Stimulated activated CD4-positive, alpha-beta T cell treated with anti-CD3 and anti-CD28 coated beads, TNF-alpha, amount 100 ng/mL, for 24 hours (primary cell): ENCODE measurements around the gene SYNJ2.

ENCODE experiments used
- DNase-seq, 3 experiments: peaks; one replicate each; pipeline ENCODE4 v3.0.0-alpha.2; 2020; ENCODE audit warnings: low read depth in 3 of 3

Gene SYNJ2

DNA sequence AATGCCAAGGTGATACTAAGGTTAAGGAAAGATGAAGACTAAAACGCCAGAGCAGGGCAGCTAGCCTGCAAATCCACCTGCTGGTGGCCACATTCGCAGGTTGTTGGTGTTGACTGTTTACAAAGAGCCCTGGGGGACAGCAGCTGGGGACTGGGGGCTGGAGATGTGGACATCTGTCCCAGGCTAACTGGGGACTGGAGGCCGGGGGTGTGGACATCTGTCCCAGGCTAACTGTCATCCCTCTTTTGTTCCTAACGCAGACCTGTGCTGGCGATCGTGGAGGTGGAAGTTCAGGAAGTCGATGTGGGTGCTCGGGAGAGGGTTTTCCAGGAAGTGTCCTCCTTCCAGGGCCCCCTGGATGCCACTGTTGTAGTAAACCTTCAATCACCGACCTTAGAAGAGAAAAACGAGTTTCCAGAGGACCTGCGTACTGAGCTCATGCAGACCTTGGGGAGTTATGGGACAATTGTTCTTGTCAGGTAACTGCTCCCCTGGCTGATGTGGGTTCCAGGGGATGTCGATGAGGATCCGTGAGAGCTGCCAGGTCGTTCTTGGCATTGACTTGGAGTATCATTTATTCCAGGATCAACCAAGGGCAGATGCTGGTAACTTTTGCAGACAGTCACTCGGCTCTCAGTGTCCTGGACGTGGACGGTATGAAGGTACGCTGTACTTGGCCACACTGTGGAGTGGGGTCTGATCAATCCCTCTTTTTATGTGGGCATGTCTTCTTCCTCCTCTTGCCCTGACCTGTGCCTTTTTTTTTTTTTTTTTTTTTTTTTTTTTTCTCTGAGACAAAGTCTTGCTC lies 99.4 kb downstream of the SYNJ2 start:
- DNase-seq: no peak

DNA sequence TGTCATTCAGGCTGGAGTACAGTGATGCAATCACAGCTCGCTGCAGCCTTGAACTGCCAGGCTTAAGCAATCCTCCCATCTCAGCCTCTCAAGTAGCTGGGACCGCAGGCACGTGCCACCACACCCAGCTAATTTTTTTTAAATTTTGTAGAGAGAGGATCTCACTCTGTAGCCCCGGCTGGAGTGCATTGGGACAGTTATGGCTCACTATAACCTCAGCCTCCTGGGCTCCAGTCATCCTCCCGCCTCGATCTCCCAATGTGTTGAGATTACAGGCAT lies 99.9 kb downstream of the SYNJ2 start:
- DNase-seq: no peak

DNA sequence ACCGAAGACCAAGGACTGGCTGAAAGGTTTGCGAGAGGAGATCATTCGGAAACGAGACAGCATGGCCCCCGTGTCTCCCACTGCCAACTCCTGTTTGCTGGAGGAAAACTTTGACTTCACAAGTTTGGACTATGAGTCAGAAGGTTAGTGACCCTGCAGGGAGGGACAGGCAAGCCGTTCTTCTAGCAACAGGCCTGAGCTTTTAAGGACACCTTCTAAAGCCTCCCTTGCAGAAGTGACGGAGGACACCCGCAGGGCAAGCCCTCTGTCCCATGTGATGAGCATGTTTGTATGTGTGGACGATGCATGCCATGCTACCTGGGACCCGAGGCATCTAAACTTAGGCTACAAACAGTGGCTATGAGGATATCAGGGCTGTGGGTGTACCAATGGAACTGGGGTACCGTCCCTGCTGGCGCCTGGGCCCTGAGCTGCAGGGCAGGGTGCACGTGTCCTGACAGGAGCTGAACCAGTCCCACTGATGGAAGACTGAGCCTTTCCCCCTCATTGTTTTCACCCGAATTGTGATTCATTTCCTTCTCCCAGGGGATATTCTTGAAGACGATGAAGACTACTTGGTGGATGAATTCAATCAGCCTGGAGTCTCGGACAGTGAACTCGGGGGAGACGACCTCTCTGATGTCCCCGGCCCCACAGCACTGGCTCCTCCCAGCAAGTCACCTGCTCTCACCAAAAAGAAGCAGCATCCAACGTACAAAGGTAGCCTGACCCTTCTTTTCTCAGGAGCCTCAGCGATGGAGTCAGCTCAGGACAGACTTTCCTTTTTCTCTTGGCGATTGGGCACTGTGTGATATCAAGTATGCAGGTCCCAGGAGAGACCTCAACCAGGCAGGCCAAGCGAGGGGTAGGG lies 102.0 kb downstream of the SYNJ2 start:
- no peak for DNase-seq

DNA sequence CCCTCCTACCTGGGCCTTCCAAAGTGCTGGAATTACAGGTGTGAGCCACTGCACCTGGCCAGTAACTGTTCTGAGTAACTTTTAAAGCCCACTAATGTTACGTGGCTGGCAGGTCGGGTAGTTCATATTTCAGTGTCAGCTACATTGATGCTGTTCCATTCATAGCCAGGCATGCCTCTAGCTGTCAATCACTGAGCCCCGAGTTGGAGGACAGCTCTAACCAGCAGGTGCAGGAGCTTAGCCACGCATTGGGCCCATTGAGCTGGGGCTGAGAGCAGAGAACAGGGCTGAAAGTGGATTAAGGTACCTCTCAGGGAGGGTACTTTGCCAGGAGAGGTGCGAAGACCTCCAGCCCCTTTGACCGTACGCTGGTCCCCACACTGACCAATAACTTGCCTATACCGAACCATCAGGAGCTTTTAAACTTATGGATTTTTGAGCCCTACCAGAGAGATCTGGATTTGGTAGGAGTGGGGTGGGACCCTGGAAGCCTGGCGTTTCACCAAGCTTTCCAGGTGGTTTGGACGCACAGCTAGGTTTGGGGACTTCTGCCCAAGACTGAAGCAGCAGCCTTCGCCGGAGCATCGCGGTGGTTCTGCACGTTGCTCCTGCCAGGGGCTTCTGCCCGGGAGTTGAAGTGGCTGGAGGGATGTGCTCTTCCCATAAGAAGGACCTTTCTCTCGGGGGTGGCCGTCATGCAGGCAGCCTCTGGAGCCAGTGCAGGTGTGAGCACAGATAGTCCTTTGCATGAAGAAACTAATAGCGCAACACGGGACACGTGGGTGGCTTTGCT lies 103.8 kb downstream of the SYNJ2 start:
- DNase-seq: no peak

DNA sequence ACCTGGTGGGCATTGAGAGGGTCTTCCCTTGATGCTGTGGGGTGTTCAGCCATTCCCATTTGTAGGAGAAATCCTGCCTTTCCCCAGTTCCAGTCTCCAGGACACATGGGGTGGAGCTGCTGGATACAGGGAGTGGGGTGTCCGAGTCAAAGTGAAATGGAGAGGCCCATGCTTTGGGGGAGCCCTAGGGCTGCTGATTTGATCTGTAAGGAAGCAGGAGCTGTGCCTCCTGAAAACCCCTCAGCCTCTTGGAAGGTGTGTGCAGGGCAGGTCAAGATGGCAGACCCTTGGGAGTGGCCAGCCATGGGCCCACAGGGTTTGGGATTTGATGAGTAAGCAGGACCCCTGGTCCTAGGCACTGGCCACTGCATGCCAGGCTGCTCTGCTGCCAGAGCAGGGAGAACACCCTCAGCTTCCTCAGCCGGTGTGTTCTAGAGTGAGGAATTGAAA lies 104.4 kb downstream of the SYNJ2 start:
- DNase-seq: no peak

DNA sequence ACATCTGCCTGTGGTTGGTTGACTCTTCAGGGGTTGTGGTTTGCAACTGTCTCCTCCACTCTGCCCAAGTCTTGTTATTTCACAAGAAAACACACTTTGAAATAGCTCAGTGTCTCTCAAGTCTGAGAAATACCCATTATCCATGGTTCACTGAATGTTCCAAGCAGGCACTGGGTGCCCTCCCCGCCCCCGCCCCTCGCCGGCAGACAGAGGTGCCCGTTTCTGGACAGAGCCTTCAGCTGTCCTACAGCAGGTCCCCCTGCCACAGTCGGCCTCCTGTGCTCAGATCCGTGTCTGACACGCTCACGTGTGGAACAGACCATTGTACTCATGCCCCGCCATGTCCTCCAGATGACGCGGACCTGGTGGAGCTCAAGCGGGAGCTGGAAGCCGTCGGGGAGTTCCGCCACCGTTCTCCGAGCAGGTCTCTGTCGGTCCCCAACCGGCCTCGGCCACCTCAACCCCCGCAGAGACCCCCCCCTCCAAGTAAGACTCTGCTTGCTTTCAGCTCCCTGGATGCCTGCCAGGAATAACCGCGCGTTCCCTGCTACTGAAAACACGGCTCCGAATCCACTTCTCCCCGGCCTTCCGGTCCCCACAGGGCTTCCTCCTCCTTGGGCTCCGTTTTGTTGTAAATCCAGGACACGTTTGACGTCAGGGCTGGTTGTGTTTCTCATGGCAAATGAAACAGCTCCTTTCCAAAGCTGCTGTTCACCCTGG lies 105.0 kb downstream of the SYNJ2 start:
- no peak for DNase-seq

DNA sequence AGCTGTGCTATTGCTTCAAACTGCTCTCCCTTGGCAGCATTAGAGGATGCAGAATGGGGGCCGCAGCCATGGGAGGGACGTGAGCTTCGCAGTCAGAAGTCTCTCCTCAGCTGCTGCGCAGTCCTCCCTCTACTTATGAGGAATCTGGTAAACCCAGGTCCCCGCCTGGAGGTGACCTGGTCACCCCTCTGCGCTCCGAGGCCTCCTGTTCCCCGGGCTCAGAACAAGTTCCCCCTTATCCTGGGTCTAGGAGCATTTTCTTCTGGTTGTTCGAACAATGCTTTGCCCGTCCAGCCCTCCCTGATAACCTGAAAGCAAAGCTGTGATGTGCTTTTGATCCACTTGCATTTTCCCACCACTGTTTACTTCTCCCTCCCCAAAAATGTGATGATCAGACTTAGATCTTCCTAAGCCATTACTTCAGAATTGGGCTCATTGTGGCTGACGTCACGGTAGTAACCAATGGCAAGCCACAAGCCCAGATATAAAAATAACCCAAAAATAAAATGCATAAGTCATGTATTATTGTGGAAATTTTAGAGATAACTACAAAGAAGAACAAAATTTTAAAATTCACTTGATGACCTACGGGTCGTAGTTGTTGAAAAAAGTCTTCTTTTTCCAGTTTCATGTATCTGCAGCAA lies 105.7 kb downstream of the SYNJ2 start:
- DNase-seq: no peak

DNA sequence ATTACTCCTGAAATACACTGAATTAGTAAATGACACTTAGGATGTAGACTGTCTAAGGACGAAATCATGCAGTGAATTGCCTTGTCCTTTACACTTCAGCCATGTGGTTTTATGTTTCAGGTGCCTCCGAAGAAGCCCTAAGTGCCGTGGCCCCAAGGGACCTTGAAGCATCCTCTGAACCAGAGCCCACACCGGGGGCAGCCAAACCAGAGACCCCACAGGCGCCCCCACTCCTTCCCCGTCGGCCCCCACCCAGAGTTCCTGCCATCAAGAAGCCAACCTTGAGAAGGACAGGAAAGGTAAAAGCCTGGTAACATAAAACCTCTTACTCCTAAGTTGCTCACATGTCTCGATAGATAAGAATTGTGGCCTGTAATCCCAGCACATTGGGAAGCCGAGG lies 111.1 kb downstream of the SYNJ2 start:
- no peak for DNase-seq

DNA sequence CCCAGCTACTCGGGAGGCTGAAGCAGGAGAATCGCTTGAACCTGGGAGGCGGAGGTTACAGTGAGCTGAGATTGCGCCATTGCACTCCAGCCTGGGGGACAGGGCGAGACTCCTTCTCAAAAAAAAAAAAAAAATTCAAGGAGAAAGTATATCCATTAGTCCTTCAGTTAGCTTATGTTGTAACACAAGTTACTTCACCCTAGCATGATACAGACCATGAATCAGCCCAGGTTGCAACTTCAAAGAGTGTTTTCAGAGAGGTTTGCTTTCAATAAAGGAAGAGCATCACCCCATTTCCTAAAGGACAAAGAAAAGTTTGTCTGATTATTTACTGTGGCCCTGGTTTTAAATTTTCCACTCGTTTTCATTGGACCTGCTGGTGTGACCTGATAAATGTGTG lies 113.4 kb downstream of the SYNJ2 start:
- no peak for DNase-seq

DNA sequence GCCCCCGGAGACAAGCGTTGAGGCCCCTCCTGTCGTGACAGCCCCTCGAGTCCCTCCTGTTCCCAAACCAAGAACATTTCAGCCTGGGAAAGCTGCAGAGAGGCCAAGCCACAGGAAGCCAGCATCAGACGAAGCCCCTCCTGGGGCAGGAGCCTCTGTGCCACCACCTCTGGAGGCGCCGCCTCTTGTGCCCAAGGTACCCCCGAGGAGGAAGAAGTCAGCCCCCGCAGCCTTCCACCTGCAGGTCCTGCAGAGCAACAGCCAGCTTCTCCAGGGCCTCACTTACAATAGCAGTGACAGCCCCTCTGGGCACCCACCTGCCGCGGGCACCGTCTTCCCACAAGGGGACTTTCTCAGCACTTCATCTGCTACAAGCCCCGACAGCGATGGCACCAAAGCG lies 114.0 kb downstream of the SYNJ2 start:
- DNase-seq: no peak

DNA sequence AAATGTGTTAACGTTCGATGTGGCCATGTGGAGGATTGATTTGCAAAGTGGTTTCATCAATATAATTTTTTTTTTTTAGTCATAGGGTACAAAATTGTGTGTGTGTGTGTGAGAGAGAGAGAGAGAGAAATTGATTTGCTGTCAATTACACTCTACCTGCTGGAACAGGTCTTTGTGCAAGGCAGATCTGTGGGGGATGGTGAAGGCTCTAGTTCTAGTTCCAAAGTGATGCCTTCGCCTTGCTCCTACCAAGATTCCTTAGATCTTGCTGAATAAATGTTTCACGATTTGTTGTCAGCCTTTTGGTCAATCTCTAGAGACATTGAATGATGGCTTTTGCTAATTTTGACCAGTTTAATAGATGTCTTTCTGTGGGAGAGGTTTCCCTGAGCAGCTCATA lies 121.6 kb downstream of the SYNJ2 start:
- DNase-seq: no peak

DNA sequence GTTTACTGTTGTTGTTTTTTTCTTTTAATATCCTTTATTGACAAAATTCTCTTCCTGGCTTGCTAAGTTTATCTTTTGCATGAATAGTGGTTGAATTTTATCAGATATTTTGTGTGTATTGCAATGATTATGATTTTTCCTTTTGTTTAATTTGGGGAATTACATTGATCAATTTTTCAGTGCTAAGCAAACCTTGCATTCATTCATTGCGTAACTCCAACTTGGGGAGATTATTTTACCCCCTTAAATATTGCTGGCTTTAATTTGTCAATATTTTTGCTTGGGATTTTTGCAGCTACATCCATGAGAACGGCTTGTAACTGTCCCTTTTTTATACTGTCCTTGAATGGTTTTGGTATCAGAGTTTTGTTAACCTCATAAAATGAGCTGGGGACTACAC lies 123.0 kb downstream of the SYNJ2 start:
- DNase-seq: no peak

DNA sequence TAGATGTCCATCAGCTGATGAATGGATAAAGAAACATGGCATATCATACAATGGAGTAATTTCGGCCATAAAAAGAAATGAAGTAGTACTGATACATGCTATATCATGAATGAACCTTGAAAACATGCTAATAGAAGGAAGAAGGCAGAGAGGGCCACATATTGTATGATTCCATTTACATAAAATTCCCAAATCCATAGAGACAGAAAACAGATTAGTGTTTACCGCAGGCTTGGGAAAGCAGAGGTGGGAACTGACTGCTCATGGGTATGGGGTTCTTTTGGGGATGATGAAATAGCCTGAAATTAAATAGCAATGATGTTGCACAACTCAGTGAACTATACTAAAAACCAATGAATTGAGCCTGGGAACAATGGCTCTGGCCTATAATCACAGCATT lies 128.1 kb downstream of the SYNJ2 start:
- DNase-seq: no peak

DNA sequence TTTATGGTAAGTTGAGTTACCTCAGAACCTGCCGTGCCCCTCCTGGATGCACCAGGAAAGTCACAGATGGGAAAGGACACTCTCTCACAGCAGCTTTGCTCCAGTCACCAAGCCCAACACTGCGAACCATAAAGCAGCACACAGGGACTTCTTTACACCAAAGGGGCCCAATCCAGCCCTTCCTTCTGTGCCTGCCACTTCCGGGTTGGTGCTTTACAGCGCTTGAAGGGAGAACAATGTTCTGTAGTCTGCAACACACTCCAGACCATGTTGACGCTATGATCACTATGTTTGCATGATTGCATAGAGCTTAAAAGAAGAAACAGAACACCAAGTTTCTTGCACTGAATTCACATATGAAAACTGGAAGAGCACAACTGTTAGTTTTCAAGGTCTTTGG lies 129.3 kb downstream of the SYNJ2 start:
- DNase-seq: no peak

DNA sequence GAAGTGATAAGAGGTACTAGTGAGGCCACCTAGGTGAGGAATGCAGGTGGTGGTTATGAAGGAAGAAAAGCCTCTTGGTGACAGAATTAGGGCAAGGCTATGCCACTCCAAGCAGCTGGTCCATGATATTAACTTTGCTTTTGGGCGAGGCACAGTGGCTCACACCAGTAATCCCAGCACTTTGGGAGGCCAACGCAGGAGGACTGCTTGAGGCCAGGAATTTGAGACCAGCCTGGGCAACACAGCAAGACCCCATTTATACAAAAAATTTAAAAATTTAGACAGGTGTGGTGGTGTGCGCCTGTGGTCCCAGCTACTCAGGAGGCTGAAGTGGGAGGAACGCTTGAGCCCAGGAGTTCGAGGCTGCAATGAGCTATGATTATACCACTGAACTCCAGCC lies 130.3 kb downstream of the SYNJ2 start:
- DNase-seq: no peak

DNA sequence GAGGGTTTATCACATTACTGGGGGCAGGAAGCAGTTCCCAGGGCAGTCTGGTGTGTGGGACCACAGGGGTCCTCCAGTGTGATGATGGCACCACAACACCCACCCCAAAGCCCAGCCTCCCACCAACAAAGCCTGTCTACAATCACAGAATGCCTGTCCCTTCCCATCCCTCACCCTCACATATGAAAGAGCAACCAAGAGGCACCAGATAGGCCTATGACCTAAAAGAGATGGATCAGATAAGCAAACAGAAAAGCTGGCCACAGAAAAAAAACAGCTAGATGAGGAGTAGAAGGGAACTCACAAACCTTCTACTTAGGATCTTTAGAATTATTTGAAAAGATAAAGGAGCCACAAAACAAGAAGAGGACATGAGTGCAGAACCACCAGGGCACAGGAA lies 132.1 kb downstream of the SYNJ2 start:
- no peak for DNase-seq

DNA sequence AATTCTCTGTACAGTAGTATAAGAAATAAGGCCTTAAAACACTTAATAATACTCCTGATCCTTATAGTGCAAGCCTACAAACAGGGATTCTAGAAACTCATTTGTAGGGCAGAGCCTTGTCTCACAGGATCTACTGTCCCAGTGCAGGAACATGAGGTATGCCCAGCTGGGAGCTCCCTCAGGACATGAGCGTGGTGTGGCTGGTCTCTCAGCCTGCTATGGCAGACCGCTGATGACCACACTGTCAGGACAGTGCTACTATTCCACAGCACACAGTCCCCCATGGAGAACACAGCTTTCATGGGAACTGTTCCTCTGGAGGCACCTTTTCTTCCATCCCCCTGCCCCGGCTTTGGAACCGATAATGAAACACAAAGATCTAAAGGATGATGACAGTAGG lies 133.4 kb downstream of the SYNJ2 start:
- no peak for DNase-seq

DNA sequence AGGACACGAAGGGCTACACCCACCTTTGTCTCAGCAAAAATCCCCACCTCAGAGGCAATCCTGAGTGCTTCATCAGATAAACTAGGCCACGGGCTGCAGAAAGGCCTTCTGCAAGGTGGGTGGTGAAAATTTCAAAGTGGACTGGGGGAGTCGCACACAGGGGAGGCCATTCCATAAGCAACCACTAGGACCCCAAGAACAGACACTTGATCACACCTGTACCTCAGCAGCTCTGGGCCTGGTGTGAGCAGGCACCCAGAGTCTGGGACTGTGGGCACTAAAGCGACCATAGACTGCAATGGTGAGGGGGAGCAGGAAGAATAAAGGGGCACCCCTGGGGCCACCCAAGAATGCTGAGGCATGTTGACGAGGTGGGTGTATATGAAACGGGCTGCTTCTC lies 133.8 kb downstream of the SYNJ2 start:
- DNase-seq: no peak

DNA sequence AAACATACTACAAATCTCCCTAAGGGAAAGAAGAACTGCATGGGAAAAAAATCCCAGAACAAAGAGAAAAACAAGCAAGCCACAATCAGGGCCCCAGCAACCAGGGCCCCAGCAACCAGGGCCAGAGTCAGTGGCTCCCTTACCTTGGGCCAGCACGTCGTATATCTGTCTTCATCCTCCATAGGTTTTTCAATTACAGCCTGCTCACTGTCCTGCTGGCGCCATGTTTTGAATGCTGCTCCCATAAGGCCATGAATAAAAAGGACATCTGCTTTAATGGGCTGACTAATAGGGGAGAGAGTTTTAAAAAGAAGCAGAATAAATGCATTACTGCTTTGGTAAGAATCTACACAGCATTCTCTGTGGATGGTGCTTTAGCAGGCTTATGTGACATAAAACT lies 137.2 kb downstream of the SYNJ2 start:
- DNase-seq: no peak

DNA sequence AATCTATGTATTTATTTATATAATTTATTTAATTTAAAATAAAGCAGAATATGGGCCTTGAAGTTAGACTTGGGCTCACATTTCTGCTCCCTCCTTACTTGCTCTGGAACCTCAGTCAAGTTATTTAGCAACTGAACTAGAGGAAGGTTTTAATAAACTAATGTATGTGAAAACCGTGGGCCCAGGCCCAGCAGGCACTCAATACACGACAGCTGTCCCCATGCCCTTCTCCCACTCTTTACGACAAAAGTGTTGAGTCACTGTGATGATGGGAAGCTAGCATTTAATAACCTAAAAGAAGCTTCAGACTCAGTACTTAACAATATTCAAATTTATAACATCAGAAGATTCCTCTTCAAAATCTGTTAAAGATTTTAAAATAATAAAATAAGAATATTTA lies 139.7 kb downstream of the SYNJ2 start:
- no peak for DNase-seq

DNA sequence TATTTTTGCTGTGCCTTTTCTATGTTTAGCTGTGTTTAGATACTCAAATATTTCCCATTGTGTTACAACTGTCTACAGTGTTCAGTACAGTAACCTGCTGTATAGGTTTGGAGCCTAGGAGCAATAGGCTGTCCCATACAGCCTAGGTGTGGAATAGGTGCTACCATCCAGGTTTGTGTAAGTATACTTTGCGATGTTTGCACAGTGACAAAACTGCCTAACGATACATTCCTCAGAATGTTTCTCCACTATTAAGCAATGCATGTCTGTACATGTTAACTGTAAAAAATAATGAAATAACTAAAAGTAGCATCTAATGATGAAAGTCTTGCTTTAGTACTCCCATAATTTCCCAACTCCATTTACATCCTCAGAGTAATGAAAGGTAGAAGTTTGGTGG lies 140.4 kb downstream of the SYNJ2 start:
- DNase-seq: no peak
